Subcutaneous abdominal adipose tissue (tissue), 5 donors: ENCODE results near the gene PTK7.
"Not testable (repeated sequence)": the region's sequence is repeated elsewhere in the genome, so short reads cannot be mapped to it uniquely, and the experiment has no call there.

ENCODE experiments used
- H3K27ac ChIP-seq: one replicate; pipeline ENCODE4 v1.7.0; 2013; ENCODE audit warnings: low read depth, mild to moderate bottlenecking, inconsistent platforms, low read length, moderate library complexity
- H3K27me3 ChIP-seq, 5 donors: one replicate each; pipeline ENCODE4 v1.7.0; 2013; ENCODE audit warnings: low read length in 5 of 5, inconsistent platforms in 1 of 5; ENCODE audit not compliant: control insufficient read depth in 5 of 5, insufficient read depth in 4 of 5
- H3K36me3 ChIP-seq, 5 donors: one replicate each; pipeline ENCODE4 v1.7.0; 2013; ENCODE audit warnings: low read length in 5 of 5; ENCODE audit not compliant: control insufficient read depth in 5 of 5, insufficient read depth in 5 of 5
- H3K4me1 ChIP-seq, 5 donors: one replicate each; pipeline ENCODE4 v1.7.0; 2013; ENCODE audit warnings: low read length in 5 of 5, mild to moderate bottlenecking in 3 of 5, moderate library complexity in 1 of 5; ENCODE audit not compliant: control insufficient read depth in 5 of 5, insufficient read depth in 5 of 5
- H3K4me3 ChIP-seq, 5 donors: one replicate each; pipeline ENCODE4 v1.7.0; 2013; ENCODE audit warnings: low read length in 5 of 5, low read depth in 1 of 5
- H3K9ac ChIP-seq, 5 donors: one replicate each; pipeline ENCODE4 v1.7.0; 2013; ENCODE audit warnings: low read length in 5 of 5, mild to moderate bottlenecking in 4 of 5, moderate library complexity in 3 of 5
- H3K9me3 ChIP-seq, 5 donors: one replicate each; pipeline ENCODE4 v1.7.0; 2013; ENCODE audit warnings: low read length in 5 of 5; ENCODE audit not compliant: control insufficient read depth in 5 of 5
- donor health status: healthy.
- donor health status: healthy.
- donor health status: healthy.
- donor health status: healthy.
- donor health status: healthy.

PTK7 gene

DNA sequence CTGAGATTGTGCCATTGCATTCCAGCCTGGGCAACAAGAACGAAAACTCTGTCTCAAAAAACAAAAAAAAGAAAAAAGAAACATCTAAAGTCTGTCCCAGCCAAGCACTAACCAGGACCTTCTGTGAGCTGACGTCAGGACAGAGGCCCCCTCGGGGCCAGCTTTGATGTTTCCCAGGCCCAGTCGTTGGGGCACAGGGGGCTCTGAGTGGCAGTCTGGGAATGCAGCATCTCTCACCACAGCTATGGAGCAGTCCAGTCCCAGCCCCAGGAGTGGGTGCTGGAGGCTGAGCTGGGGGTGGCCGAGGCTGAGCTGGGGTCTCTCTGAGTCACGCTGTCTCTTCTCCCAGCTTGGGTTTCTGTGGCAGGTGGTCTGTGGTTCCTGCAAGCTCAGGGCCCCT is 49.0 kb downstream of the PTK7 start:
- Histone ChIP-seq H3K27me3 (no peaks in the 10 kb centered on the region), H3K27ac (no peak overlapping the region), H3K9ac (no peak overlapping the region), H3K9me3 (no peaks in the 10 kb centered on the region), H3K36me3 (no peaks in the 10 kb centered on the region), H3K4me3 (no peak overlapping the region), H3K4me1 (peaks cover 6 to 42% (median 18%) of the 10 kb centered on the region in 5 donors)

DNA sequence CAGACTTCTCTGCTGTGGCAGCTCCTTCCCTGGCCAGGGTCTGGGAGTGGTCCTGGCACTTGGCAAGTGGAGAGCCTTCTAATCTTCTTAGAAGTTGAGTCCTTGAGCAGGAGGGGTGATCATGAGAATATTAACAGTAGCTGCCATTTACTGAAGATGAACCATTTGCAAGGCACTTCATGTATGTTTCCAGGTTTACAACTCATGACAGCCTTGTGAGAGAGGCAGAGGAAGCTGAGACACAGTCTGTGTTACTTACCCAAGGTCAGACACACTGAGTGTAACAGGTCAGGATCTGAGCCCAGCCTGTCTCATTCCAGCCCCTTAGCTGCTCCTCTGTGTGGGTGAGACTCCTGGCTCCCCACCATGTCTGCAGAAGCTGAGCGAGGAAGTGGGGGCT is 49.4 kb downstream of the PTK7 start:
- Histone ChIP-seq H3K9me3 (no peaks in the 10 kb centered on the region), H3K27me3 (no peaks in the 10 kb centered on the region), H3K27ac (no peak overlapping the region), H3K4me1 (peaks cover 6 to 38% (median 18%) of the 10 kb centered on the region in 5 donors), H3K36me3 (no peaks in the 10 kb centered on the region), H3K4me3 (no peak overlapping the region), H3K9ac (no peak overlapping the region)

DNA sequence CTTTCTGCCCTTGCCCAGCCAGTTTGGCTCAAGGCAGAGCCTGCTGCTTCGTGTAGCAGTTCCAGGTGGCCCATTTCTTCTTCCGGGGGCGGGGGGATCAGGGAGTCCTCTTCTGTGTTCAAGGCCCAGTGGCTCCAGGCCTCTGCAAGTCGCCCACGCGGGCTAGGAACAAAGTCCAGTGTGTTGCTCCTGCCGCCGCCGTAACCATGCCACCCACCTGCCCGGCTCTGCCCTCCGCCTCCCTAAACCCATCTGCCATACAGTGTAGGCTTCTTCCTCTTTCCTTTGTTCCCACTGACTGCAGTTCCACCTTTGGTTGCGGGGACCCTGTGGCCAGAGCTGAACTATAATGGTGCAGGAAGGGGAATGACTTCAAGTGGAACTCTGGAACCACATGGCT is 51.1 kb downstream of the PTK7 start:
- H3K27ac ChIP-seq: no peak overlapping the region
- no peak overlapping the region for H3K9ac ChIP-seq
- H3K4me3 ChIP-seq: no peak overlapping the region
- no peaks in the 10 kb centered on the region for H3K36me3 ChIP-seq
- no peaks in the 10 kb centered on the region for H3K27me3 ChIP-seq
- no peaks in the 10 kb centered on the region for H3K9me3 ChIP-seq
- peaks cover 0 to 21% (median 6%) of the 10 kb centered on the region in 5 donors for H3K4me1 ChIP-seq

DNA sequence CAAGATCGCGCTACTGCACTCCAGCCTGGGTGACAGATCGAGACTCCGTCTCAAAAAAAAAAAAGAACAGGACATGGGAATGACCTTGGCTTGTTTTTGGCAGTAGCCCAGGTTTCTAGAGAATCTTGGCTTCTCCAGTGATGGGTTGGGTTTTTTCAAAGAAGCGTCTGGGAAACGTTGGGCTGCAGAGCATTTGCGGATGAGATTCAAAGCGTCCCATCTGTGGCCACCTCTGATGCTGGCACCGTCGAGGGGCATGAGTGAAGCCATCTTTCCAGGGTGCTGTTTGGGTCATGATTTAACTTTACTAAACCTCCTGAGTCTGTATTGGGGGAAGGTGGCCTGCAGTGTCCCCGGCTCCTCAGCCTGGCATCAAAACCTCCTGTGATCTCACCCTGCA is 51.8 kb downstream of the PTK7 start:
- Histone ChIP-seq H3K36me3 (no peaks in the 10 kb centered on the region), H3K4me3 (no peak overlapping the region), H3K9me3 (no peaks in the 10 kb centered on the region), H3K27me3 (no peaks in the 10 kb centered on the region), H3K27ac (no peak overlapping the region), H3K9ac (no peak overlapping the region), H3K4me1 (peaks cover 0 to 20% (median 6%) of the 10 kb centered on the region in 5 donors)

- Histone ChIP-seq H3K4me3 (no peak overlapping the region), H3K27ac (no peak overlapping the region), H3K27me3 (no peaks in the 10 kb centered on the region), H3K4me1 (peaks cover 0 to 13% (median 1%) of the 10 kb centered on the region in 5 donors), H3K9ac (no peak overlapping the region), H3K9me3 (no peaks in the 10 kb centered on the region), H3K36me3 (no peaks in the 10 kb centered on the region)
Measured at GRCh38 chr6:43128926-43129325, 52.8 kb downstream of the PTK7 start.

DNA sequence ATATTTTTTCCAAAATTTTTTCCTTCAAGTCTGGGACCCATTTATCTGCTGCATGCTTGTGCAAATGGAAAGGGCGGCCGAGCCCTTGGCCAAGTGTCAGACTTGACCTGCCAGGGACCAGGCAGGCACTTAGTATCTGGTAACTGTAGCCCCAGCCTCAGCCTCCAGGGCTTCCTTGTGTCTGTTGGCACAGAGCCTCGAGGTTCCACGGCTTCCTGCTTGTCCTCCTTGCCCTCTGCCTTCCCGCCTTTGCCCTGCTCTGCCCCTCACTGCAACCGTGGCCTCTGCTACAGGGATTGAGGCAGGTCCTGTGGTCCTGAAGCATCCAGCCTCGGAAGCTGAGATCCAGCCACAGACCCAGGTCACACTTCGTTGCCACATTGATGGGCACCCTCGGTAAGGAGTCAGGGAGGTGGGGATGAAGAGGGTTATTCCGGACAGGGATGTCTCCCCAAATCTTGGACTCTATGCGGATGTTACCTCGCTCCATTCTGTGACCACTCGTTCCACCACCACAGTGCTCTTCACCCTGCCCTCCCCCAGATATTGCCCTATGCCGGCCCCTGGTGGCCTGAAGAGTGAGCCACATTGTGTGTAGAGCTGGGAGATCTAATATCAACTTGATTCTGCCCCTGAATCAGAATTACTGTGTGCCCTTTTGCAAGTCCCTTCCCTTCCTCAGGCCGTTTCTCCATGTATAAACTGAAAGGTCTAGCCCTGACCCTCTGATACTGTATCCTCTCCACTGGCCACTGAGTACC is 53.5 kb downstream of the PTK7 start:
- Histone ChIP-seq H3K36me3 (no peaks in the 10 kb centered on the region), H3K9ac (no peak overlapping the region), H3K4me3 (no peak overlapping the region), H3K4me1 (peaks cover 0 to 7% (median 0%) of the 10 kb centered on the region in 5 donors), H3K27ac (no peak overlapping the region), H3K27me3 (no peaks in the 10 kb centered on the region), H3K9me3 (no peaks in the 10 kb centered on the region)

- no peak overlapping the region for H3K27ac ChIP-seq
Measured at GRCh38 chr6:43130429-43130828, 54.3 kb downstream of the PTK7 start.

DNA sequence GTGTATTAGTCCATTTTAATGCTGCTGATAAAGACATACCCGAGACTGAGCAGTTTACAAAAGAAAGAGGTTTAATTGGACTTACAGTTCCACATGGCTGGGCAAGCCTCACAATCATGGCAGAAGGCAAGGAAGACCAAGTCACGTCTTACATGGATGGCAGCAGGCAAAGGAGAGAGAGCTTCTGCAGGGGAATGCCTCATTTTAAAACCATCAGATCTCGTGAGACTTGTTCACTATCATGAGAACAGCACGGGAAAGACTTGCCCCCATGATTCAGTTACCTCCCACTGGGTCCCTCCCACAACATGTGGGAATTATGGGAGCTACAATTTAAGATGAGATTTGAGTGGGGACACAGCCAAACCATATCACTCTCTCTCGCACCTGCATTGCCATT is 55.3 kb downstream of the PTK7 start:
- not testable (repeated sequence) for H3K9me3 ChIP-seq, H3K27ac ChIP-seq, H3K9ac ChIP-seq, H3K4me3 ChIP-seq, H3K4me1 ChIP-seq, H3K36me3 ChIP-seq, H3K27me3 ChIP-seq

More at GRCh38 chr6:43130429-43130828, 54.3 kb downstream of the PTK7 start:
- no peaks in the 10 kb centered on the region for H3K27me3 ChIP-seq
- H3K9me3 ChIP-seq: no peaks in the 10 kb centered on the region
- no peaks in the 10 kb centered on the region for H3K36me3 ChIP-seq
- H3K4me1 ChIP-seq: peaks cover 0 to 6% (median 0%) of the 10 kb centered on the region in 5 donors
- H3K9ac ChIP-seq: no peak overlapping the region
- H3K4me3 ChIP-seq: no peak overlapping the region

DNA sequence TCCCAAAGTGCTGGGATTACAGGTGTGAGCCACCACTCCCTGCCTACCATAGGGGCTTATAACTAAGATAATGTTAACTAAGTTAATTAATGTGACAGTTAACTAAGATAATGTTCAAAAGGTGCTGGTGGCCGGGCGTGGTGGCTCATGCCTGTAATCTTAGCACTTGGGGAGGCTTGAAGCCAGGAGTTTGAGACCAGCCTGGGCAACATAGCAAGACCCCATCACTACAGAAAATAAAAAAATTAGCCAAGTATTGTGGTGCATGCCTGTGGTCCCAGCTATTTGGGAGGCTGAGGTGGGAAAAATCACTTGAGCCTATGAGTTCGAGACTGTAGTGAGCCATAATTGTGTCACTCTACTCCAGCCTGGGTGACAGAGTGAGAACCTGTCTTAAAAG is 62.2 kb downstream of the PTK7 start:
- Histone ChIP-seq H3K9ac (no peak overlapping the region), H3K27me3 (no peaks in the 10 kb centered on the region), H3K4me1 (peaks cover 0 to 2% (median 2%) of the 10 kb centered on the region in 5 donors), H3K9me3 (no peaks in the 10 kb centered on the region), H3K27ac (no peak overlapping the region), H3K4me3 (no peak overlapping the region), H3K36me3 (no peaks in the 10 kb centered on the region)

- not testable (repeated sequence) for H3K27ac ChIP-seq, H3K4me1 ChIP-seq, H3K27me3 ChIP-seq, H3K9me3 ChIP-seq, H3K4me3 ChIP-seq, H3K9ac ChIP-seq, H3K36me3 ChIP-seq
Measured at GRCh38 chr6:43139973-43140372, 63.9 kb downstream of the PTK7 start.
